Ishikawa (cell line): ENCODE results near the gene MAPRE3.

Experiments used
- CEBPB ChIP-seq: IDR thresholded peaks from 2 replicates; pipeline ENCODE4 v1.6.1; 2012
- CREB1 ChIP-seq: IDR thresholded peaks from 2 replicates; pipeline ENCODE4 v1.6.1; 2012; ENCODE audit warnings: low read depth
- EGR1 ChIP-seq: IDR thresholded peaks from 2 replicates; pipeline ENCODE4 v1.6.1; 2012
- EP300 ChIP-seq: IDR thresholded peaks from 2 replicates; pipeline ENCODE4 v1.6.1; 2012; ENCODE audit warnings: borderline replicate concordance
- FOXM1 ChIP-seq: IDR thresholded peaks from 2 replicates; pipeline ENCODE4 v1.6.1; 2012; ENCODE audit warnings: low read depth, borderline replicate concordance
- NFIC ChIP-seq: IDR thresholded peaks from 2 replicates; pipeline ENCODE4 v1.6.1; 2012
- RAD21 ChIP-seq: IDR thresholded peaks from 2 replicates; pipeline ENCODE4 v1.6.1; 2012; ENCODE audit warnings: low read depth
- TCF12 ChIP-seq: IDR thresholded peaks from 2 replicates; pipeline ENCODE4 v1.6.1; 2012; ENCODE audit warnings: low read depth
- TEAD4 ChIP-seq: IDR thresholded peaks from 2 replicates; pipeline ENCODE4 v1.6.1; 2012
- YY1 ChIP-seq: IDR thresholded peaks from 2 replicates; pipeline ENCODE4 v1.6.1; 2012; ENCODE audit warnings: low read depth
- TF ChIP-seq, protein P1 (sequence below): IDR thresholded peaks from 2 replicates; pipeline ENCODE4 v1.6.1; 2012
- TF ChIP-seq, protein P2 (sequence below): IDR thresholded peaks from 2 replicates; pipeline ENCODE4 v1.6.1; 2012; ENCODE audit warnings: low read depth, mild to moderate bottlenecking

DNA sequence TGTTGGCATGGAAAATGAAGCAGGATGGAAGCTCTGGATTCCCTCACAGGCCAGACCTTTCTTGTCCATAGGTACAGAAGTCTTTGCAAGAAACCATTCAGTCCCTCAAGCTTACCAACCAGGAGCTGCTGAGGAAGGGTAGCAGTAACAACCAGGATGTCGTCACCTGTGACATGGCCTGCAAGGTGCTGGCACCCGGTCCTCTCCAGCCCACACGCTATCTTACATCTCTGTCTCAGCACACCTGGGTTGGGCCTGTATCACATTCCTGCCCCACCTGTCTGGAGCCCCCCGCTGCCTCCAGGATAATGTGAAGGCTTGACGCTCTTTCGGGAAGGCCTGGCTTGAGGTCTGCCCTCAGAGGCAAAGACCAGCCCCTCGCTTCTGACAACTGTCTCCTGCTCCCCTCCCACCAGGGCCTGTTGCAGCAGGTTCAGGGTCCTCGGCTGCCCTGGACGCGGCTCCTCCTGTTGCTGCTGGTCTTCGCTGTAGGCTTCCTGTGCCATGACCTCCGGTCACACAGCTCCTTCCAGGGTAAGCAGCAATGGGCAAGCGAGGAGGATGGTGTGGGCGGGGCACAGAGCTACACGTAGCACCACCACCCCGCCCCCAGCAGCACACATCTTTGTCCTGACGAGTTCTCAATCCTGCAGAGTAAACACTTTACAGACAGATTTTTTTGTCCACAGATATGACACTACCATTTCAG, 68.3 kb downstream of the MAPRE3 start:
- no peak for TF ChIP-seq EGR1
- no peak for TF ChIP-seq EP300
- no peak for TF ChIP-seq RAD21
- TF ChIP-seq TEAD4, result no peak
- TF ChIP-seq YY1, result no peak
- TF ChIP-seq TCF12, result no peak
- TF ChIP-seq FOXM1, result no peak
- TF ChIP-seq, protein P1, sequence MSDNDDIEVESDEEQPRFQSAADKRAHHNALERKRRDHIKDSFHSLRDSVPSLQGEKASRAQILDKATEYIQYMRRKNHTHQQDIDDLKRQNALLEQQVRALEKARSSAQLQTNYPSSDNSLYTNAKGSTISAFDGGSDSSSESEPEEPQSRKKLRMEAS, result no peak
- TF ChIP-seq, protein P2, sequence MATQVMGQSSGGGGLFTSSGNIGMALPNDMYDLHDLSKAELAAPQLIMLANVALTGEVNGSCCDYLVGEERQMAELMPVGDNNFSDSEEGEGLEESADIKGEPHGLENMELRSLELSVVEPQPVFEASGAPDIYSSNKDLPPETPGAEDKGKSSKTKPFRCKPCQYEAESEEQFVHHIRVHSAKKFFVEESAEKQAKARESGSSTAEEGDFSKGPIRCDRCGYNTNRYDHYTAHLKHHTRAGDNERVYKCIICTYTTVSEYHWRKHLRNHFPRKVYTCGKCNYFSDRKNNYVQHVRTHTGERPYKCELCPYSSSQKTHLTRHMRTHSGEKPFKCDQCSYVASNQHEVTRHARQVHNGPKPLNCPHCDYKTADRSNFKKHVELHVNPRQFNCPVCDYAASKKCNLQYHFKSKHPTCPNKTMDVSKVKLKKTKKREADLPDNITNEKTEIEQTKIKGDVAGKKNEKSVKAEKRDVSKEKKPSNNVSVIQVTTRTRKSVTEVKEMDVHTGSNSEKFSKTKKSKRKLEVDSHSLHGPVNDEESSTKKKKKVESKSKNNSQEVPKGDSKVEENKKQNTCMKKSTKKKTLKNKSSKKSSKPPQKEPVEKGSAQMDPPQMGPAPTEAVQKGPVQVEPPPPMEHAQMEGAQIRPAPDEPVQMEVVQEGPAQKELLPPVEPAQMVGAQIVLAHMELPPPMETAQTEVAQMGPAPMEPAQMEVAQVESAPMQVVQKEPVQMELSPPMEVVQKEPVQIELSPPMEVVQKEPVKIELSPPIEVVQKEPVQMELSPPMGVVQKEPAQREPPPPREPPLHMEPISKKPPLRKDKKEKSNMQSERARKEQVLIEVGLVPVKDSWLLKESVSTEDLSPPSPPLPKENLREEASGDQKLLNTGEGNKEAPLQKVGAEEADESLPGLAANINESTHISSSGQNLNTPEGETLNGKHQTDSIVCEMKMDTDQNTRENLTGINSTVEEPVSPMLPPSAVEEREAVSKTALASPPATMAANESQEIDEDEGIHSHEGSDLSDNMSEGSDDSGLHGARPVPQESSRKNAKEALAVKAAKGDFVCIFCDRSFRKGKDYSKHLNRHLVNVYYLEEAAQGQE, result no peak
- no peak for TF ChIP-seq CEBPB
- TF ChIP-seq NFIC, result no peak
- TF ChIP-seq CREB1, result no peak
